ENCODE results near the gene LRCH1. TPM values are rescaled to one million over a fixed set of nuclear protein-coding genes. Genes with fewer than 3 reads are reported as not detected.

Gene LRCH1
- total and polyA plus RNA-seq, 10 of the 15 experiments (the other 5 are each of a cell fraction or from before 2014, with no cell fraction given): 5.3 to 48.9 (median 14.4) TPM

DNA sequence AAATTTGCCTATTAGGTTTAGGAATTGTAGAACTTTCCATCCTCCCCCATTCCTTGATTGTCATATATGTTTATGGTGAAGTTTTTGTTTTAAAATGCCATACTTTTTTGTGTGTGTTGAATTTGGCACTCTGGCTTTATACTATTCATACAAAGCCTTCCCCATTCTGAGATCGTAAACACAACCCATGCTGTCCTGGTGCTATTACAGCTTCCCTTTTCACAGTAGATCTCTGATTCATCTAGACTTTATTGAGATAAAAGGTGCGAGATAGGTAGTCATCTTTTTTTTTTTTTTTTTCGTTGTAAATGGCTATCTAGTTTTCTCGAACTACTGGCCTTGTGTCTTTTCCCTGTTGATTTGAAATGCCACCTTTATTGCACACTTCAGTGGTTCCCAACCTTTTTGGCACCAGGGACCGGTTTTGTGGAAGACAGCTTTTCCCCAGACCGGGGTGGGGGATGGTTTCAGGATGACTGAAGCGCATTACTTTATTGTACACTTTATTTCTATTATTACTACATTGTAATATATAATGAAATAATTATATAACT lies 94.6 kb downstream of the LRCH1 start:
- BruUV-seq (replicated peaks): no TSS peak
- H3K9me3 ChIP-seq (replicated peaks; ENCODE audit: control insufficient read depth, insufficient read depth, low read length): no peaks in the 10 kb centered on the region
- no peaks in the 10 kb centered on the region for H3K27me3 ChIP-seq (replicated peaks in 1 of 2; ENCODE audit: control insufficient read depth in 2 of 2, insufficient read depth in 2 of 2, low read length in 1 of 2)
- H2AFZ ChIP-seq (ENCODE audit: control insufficient read depth, low read depth, low read length): no peak overlapping the region
- intact Hi-C loops (cut with micrococcal nuclease; ENCODE audit: unreplicated experiment): no loop called here
- TF ChIP-seq SP1 (IDR thresholded peaks at IDR 0.05; ENCODE audit: low read depth, low read length): no peak
- peak; percentile 39; the same call in 1 of the 2 replicates for TF ChIP-seq ZNF384 (IDR thresholded peaks at IDR 0.05; ENCODE audit: borderline replicate concordance, low read depth, low read length)
- no peak for TF ChIP-seq CBX3 (IDR thresholded peaks at IDR 0.05; ENCODE audit: borderline replicate concordance, low read depth)
- TF ChIP-seq HDAC6 (IDR thresholded peaks at IDR 0.05; ENCODE audit: unreplicated experiment): no peak
- TF ChIP-seq CEBPB (IDR thresholded peaks at IDR 0.05; ENCODE audit: borderline replicate concordance in 1 of 2, low read depth in 2 of 2, low read length in 2 of 2): no peak
- TF ChIP-seq, protein P1, sequence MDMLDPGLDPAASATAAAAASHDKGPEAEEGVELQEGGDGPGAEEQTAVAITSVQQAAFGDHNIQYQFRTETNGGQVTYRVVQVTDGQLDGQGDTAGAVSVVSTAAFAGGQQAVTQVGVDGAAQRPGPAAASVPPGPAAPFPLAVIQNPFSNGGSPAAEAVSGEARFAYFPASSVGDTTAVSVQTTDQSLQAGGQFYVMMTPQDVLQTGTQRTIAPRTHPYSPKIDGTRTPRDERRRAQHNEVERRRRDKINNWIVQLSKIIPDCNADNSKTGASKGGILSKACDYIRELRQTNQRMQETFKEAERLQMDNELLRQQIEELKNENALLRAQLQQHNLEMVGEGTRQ (IDR thresholded peaks at IDR 0.05; ENCODE audit: borderline replicate concordance, low read depth, low read length): no peak
- TF ChIP-seq, protein P2, sequence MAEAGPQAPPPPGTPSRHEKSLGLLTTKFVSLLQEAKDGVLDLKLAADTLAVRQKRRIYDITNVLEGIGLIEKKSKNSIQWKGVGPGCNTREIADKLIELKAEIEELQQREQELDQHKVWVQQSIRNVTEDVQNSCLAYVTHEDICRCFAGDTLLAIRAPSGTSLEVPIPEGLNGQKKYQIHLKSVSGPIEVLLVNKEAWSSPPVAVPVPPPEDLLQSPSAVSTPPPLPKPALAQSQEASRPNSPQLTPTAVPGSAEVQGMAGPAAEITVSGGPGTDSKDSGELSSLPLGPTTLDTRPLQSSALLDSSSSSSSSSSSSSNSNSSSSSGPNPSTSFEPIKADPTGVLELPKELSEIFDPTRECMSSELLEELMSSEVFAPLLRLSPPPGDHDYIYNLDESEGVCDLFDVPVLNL (IDR thresholded peaks at IDR 0.05; ENCODE audit: low read depth, low read length): no peak
- WGBS (ENCODE audit: insufficient coverage, insufficient replicate concordance, low lambda C conversion rate, missing lambda C conversion rate): 21% methylated on average over 7 of the region's 7 CpGs
- RAD21 ChIA-PET (ENCODE audit: unreplicated experiment): interaction anchor here (0.6 to 4.2 kb wide), 20 partner anchors 8 to 156 kb away, joined by 3 to 18 read pairs (median 4); no protein-coding TSS in a partner anchor
- no peaks in the 10 kb centered on the region; a peak in 1 of 4 replicates for H3K36me3 ChIP-seq (ENCODE audit: control insufficient read depth in 2 of 2, insufficient read depth in 2 of 2, low read length in 1 of 2)
- peak; percentile 73 for ATAC-seq
- H3K4me3 ChIP-seq: no peak overlapping the region
- SMC1A ChIA-PET (ENCODE audit: uncharacterized antibody, unreplicated experiment): interaction anchor here (0.7 to 23.6 kb wide), 18 partner anchors 8 to 96 kb away, joined by 3 to 456 read pairs (median 6); no protein-coding TSS in a partner anchor
- H3K4me2 ChIP-seq (ENCODE audit: control insufficient read depth, insufficient read depth): peak overlapping the region; percentile 71
- POLR2A ChIA-PET: interaction anchor here (0.6 to 4.2 kb wide), 12 partner anchors 8 to 63 kb away, joined by 3 to 15 read pairs (median 4); no protein-coding TSS in a partner anchor
- H3K79me2 ChIP-seq (ENCODE audit: control insufficient read depth, insufficient read depth, low read length): peaks cover 76% of the 10 kb centered on the region
- FAIRE-seq: no peak
- peaks cover 3% of the 10 kb centered on the region; the same call in 1 of the 2 replicates for H4K20me1 ChIP-seq (ENCODE audit: control insufficient read depth, insufficient read depth)
- in situ Hi-C loops (cut with MboI): no loop called here
- no peak overlapping the region for H3K9ac ChIP-seq (ENCODE audit: control insufficient read depth, insufficient read depth, low read length)
- CTCF ChIA-PET: interaction anchor here (0.6 to 1.8 kb wide), 5 partner anchors 9 to 146 kb away, joined by 3 to 7 read pairs (median 4); no protein-coding TSS in a partner anchor
- peaks cover 34% of the 10 kb centered on the region for H3K4me1 ChIP-seq (ENCODE audit: control insufficient read depth, insufficient read depth, low read length)
- H3K27ac ChIP-seq (ENCODE audit: control insufficient read depth, insufficient read depth): no peak overlapping the region
- DNase-seq (ENCODE audit: low read depth, low spot score): no peak

Measured in GM12878 (cell line).